PFSK-1 (cell line): ENCODE measurements around the gene MC2R.

Experiments
- FOXP2 ChIP-seq: optimal IDR thresholded peaks from 2 replicates; pipeline ENCODE3; 2011; ENCODE audit warnings: borderline replicate concordance, control low read depth, inconsistent platforms; ENCODE audit not compliant: insufficient read depth; ENCODE audit errors: extremely low read length, extremely low read depth
- POLR2AphosphoS5 ChIP-seq: IDR thresholded peaks from 2 replicates; pipeline ENCODE4 v1.6.1; 2012; ENCODE audit warnings: low read depth, mild to moderate bottlenecking, control low read depth, low read length, moderate library complexity
- REST ChIP-seq, 2 experiments: IDR thresholded peaks; 2 replicates each; pipeline versions ENCODE4 v1.6.1 to v1.8.0; 2011 to 2012; ENCODE audit warnings: low read depth in 2 of 2, low read length in 2 of 2, control low read depth in 1 of 2, inconsistent platforms in 1 of 2, mild to moderate bottlenecking in 1 of 2, moderate library complexity in 1 of 2; ENCODE audit not compliant: insufficient read depth in 1 of 2
- SIN3A ChIP-seq: IDR thresholded peaks from 2 replicates; pipeline ENCODE4 v1.6.1; 2012; ENCODE audit warnings: mild to moderate bottlenecking, low read length, moderate library complexity, borderline replicate concordance; ENCODE audit not compliant: insufficient read depth
- TAF1 ChIP-seq: IDR thresholded peaks from 2 replicates; pipeline ENCODE4 v1.6.1; 2012; ENCODE audit warnings: low read length, control low read depth, borderline replicate concordance; ENCODE audit not compliant: insufficient read depth

MC2R gene

GRCh38 chr18:13900633-13901032 lies 14.7 kb downstream of the MC2R start:
- TF ChIP-seq FOXP2 (no peak), POLR2AphosphoS5 (no peak), REST (IDR thresholded peaks at IDR 0.05; ENCODE audit: insufficient read depth in 1 of 2, low read depth in 2 of 2, low read length in 2 of 2) (peak in 1 of 2 experiments; percentile 10; a peak in 1 of 4 replicates), SIN3A (no peak)

DNA sequence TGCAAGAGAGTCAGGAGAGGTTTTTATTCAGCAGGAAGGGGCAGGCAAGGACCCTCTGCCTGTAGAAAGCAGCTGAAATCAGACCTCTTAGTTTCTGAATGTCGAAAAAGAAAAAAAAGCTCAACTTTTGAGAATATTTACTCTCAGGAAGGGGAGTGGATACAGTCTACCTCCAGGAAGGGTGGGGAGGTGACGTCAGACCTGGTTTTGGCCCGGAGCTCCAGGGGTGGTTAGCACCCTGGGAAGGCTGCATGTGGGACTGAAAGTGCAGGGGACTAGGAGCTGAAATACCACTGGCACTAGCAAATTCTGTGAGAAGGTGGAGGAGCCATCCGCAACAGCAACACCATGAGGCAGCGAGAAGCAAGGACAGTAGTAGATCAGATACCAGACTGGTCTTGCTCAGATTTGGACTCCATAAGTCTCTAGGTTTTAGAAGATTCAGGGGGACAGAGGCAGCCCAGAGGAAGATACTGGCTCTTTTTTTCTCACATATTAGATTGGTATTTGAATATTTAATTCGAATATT lies 19.8 kb downstream of the MC2R start:
- no peak for TF ChIP-seq SIN3A
- no peak for TF ChIP-seq FOXP2
- TF ChIP-seq TAF1, result no peak
- TF ChIP-seq REST (IDR thresholded peaks at IDR 0.05; ENCODE audit: insufficient read depth in 1 of 2, low read depth in 2 of 2, low read length in 2 of 2), result no peak
- TF ChIP-seq POLR2AphosphoS5, result no peak

DNA sequence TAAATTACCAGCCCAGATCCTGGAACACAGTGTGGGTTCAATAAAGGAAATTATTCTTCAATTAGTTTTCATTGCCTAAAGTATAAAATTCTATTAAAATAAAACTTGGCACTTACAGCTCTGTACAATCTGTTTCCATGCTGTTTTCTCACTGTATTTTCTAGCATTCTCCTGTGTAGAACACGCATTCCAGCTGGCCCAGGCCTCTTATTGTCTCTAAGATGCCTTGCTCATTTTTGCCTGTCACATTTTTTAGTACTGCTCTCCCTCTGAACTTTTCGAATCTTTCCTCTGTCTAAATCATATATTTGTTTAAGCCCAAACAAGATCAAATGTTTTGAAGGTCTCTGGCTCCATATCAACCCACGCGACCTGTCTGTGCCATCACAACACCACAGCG lies 20.8 kb downstream of the MC2R start:
- TF ChIP-seq REST (IDR thresholded peaks at IDR 0.05; ENCODE audit: insufficient read depth in 1 of 2, low read depth in 2 of 2, low read length in 2 of 2) (no peak), POLR2AphosphoS5 (no peak), SIN3A (no peak), TAF1 (no peak), FOXP2 (no peak)

GRCh38 chr18:13893418-13893760 lies 21.9 kb downstream of the MC2R start:
- TF ChIP-seq FOXP2, result no peak
- TF ChIP-seq TAF1, result no peak
- TF ChIP-seq SIN3A, result no peak
- no peak for TF ChIP-seq POLR2AphosphoS5
- TF ChIP-seq REST (IDR thresholded peaks at IDR 0.05; ENCODE audit: insufficient read depth in 1 of 2, low read depth in 2 of 2, low read length in 2 of 2), result no peak

DNA sequence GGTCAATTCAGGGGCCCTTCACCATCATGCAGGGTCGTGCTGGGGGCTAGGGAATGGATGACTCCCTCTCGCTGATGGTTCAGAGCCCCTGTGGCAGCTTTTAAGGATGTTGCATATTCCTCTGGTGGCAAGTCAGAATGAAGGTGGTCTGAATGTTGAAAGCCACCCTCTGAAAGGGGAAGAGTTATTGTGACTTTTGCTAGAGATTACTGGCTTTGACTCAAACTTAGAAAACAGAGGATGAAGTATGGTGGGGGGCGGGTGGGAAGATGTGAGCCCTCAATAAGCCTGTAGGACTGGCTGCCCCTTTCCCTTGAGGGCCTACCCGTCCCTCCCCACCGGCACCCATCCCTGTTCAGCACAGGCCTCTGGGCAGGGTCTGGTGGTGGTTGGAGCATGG lies 23.2 kb downstream of the MC2R start:
- TF ChIP-seq REST (IDR thresholded peaks at IDR 0.05; ENCODE audit: insufficient read depth in 1 of 2, low read depth in 2 of 2, low read length in 2 of 2) (no peak), SIN3A (no peak), POLR2AphosphoS5 (no peak), FOXP2 (no peak), TAF1 (no peak)
